AML-193 (cell line): ENCODE data around the gene ZNF180.
"Not testable (repeated sequence)": the region's sequence is repeated elsewhere in the genome, so short reads cannot be mapped to it uniquely, and the experiment has no call there.

Experiments used
- DNase-seq, 2 experiments: peaks; one replicate each; lab custom pipeline; 2025; lab: John Stamatoyannopoulos, UW

ZNF180 gene

GRCh38 chr19:44496711-44497110 is 3.6 kb downstream of the ZNF180 start:
- no peak for DNase-seq

GRCh38 chr19:44476559-44477408 is 23.5 kb downstream of the ZNF180 start:
- DNase-seq = no peak

GRCh38 chr19:44468730-44469129 is 31.6 kb downstream of the ZNF180 start:
- not testable (repeated sequence) for DNase-seq

GRCh38 chr19:44462600-44463286 is 37.6 kb downstream of the ZNF180 start:
- not testable (repeated sequence) for DNase-seq

- DNase-seq = not testable (repeated sequence)
These were observed 44.3 kb downstream of the ZNF180 start for GRCh38 chr19:44456016-44456415.

- DNase-seq = no peak
These were observed 45.2 kb downstream of the ZNF180 start for GRCh38 chr19:44455100-44455499.

- DNase-seq = no peak
These were observed 48.0 kb downstream of the ZNF180 start for GRCh38 chr19:44452367-44452766.

- no peak for DNase-seq
These were observed 48.6 kb downstream of the ZNF180 start for GRCh38 chr19:44451687-44452086.

GRCh38 chr19:44447916-44448674 is 52.2 kb downstream of the ZNF180 start, which contains the start of gene ZNF229:
Gene ZNF229 (minus strand): TSS chr19:44448472. CDS start chr19:44442847, 5,625 bp downstream.
- no peak for DNase-seq

- no peak for DNase-seq
These were observed 61.9 kb downstream of the ZNF180 start for GRCh38 chr19:44438441-44438840.

GRCh38 chr19:44435441-44435840 is 64.9 kb downstream of the ZNF180 start:
- DNase-seq = no peak

- no peak for DNase-seq
These were observed 69.4 kb downstream of the ZNF180 start for GRCh38 chr19:44430956-44431355.
